C4-2B (cell line): ENCODE results near the gene KLHDC10.

Source experiments
- CTCF ChIP-seq: fragments of 450-650 bp; conservative IDR thresholded peaks from 2 replicates; pipeline ENCODE4 v1.5.1; 2017; ENCODE audit warnings: mild to moderate bottlenecking
- ZFX ChIP-seq: fragments of 450-650 bp; IDR thresholded peaks from 2 replicates; pipeline ENCODE4 v1.6.1; 2017

- TF ChIP-seq CTCF (no peak), ZFX (no peak)
Observed at GRCh38 chr7:130114374-130114773, 44.0 kb downstream of the KLHDC10 start.
